Osteocyte (in vitro differentiated cells): ENCODE measurements around the gene ESR1. TPM values are rescaled to one million over a fixed set of nuclear protein-coding genes. Genes with fewer than 3 reads are reported as not detected.

ENCODE experiments used
- DNase-seq: peaks from one replicate; pipeline ENCODE4 v3.0.0; 2021; ENCODE audit warnings: mixed read lengths; ENCODE audit not compliant: unreplicated experiment; ENCODE audit errors: extremely low spot score
- H3K27ac Mint-ChIP-seq: one replicate; pipeline ENCODE4 v1.8.0; 2021; ENCODE audit warnings: mild to moderate bottlenecking, mixed read lengths; ENCODE audit not compliant: unreplicated experiment
- H3K27me3 Mint-ChIP-seq: one replicate; pipeline ENCODE4 v1.8.0; 2021; ENCODE audit warnings: mixed read lengths; ENCODE audit not compliant: unreplicated experiment
- H3K36me3 Mint-ChIP-seq: one replicate; pipeline ENCODE4 v1.8.0; 2021; ENCODE audit warnings: mixed read lengths; ENCODE audit not compliant: unreplicated experiment
- H3K4me1 Mint-ChIP-seq: one replicate; pipeline ENCODE4 v1.8.0; 2021; ENCODE audit warnings: mixed read lengths; ENCODE audit not compliant: unreplicated experiment
- H3K4me3 Mint-ChIP-seq: one replicate; pipeline ENCODE4 v1.8.0; 2021; ENCODE audit warnings: mild to moderate bottlenecking, moderate library complexity, mixed read lengths; ENCODE audit not compliant: unreplicated experiment
- H3K9me3 Mint-ChIP-seq: one replicate; pipeline ENCODE4 v1.8.0; 2021; ENCODE audit warnings: mixed read lengths; ENCODE audit not compliant: unreplicated experiment
- CTCF ChIP-seq: fragments of 200-600 bp; sonication (generic); IDR thresholded peaks from 2 replicates; pipeline ENCODE4 v1.5.0; 2021; ENCODE audit warnings: antibody characterized with exemption, mild to moderate bottlenecking, moderate library complexity
- total RNA-seq: library from RNA; stranded (reverse); gene quantifications from 2 replicates; pipeline ENCODE4 v1.2.1, GENCODE V29; 2021

ESR1 gene
- total RNA-seq, 1 donor from 2014 or later, result not detected

GRCh38 chr6:151763938-151764680 is 43.4 kb upstream of the ESR1 start:
- no peaks in the 10 kb centered on the region for H3K36me3 Mint-ChIP-seq
- H3K4me1 Mint-ChIP-seq, result peaks cover 21% of the 10 kb centered on the region
- TF ChIP-seq CTCF, result peak; percentile 58
- no peaks in the 10 kb centered on the region for H3K9me3 Mint-ChIP-seq
- H3K4me3 Mint-ChIP-seq, result peak overlapping the region; percentile 12
- DNase-seq, result no peak
- H3K27me3 Mint-ChIP-seq, result peaks cover 37% of the 10 kb centered on the region
- H3K27ac Mint-ChIP-seq, result no peak overlapping the region

- H3K27ac Mint-ChIP-seq, result no peak overlapping the region
- no peaks in the 10 kb centered on the region for H3K36me3 Mint-ChIP-seq
- H3K4me3 Mint-ChIP-seq, result no peak overlapping the region
- peaks cover 21% of the 10 kb centered on the region for H3K4me1 Mint-ChIP-seq
- no peaks in the 10 kb centered on the region for H3K9me3 Mint-ChIP-seq
- H3K27me3 Mint-ChIP-seq, result peaks cover 43% of the 10 kb centered on the region
- DNase-seq, result no peak
- peak; percentile 80 for TF ChIP-seq CTCF
Measured at GRCh38 chr6:151765444-151765886, 42.0 kb upstream of the ESR1 start.

GRCh38 chr6:151772446-151772845 is 35.0 kb upstream of the ESR1 start:
- peaks cover 33% of the 10 kb centered on the region for H3K27me3 Mint-ChIP-seq
- no peak for DNase-seq
- H3K4me3 Mint-ChIP-seq, result no peak overlapping the region
- H3K36me3 Mint-ChIP-seq, result no peaks in the 10 kb centered on the region
- H3K4me1 Mint-ChIP-seq, result no peaks in the 10 kb centered on the region
- no peak for TF ChIP-seq CTCF
- no peaks in the 10 kb centered on the region for H3K9me3 Mint-ChIP-seq
- H3K27ac Mint-ChIP-seq, result no peak overlapping the region

- TF ChIP-seq CTCF, result no peak
- no peaks in the 10 kb centered on the region for H3K9me3 Mint-ChIP-seq
- H3K4me3 Mint-ChIP-seq, result no peak overlapping the region
Measured at GRCh38 chr6:151773382-151773781, 34.1 kb upstream of the ESR1 start.

GRCh38 chr6:151782560-151782959 is 24.9 kb upstream of the ESR1 start:
- no peak overlapping the region for H3K4me3 Mint-ChIP-seq
- no peaks in the 10 kb centered on the region for H3K4me1 Mint-ChIP-seq
- DNase-seq, result no peak
- H3K9me3 Mint-ChIP-seq, result no peaks in the 10 kb centered on the region
- no peak overlapping the region for H3K27ac Mint-ChIP-seq
- no peak for TF ChIP-seq CTCF
- H3K27me3 Mint-ChIP-seq, result peaks cover 4% of the 10 kb centered on the region
- no peaks in the 10 kb centered on the region for H3K36me3 Mint-ChIP-seq

More at GRCh38 chr6:151773382-151773781, 34.1 kb upstream of the ESR1 start:
- Mint-ChIP-seq H3K4me1 (no peaks in the 10 kb centered on the region), H3K27ac (no peak overlapping the region), H3K27me3 (peaks cover 24% of the 10 kb centered on the region), H3K36me3 (no peaks in the 10 kb centered on the region)
- no peak for DNase-seq
